ENCODE data around the gene FAM24A. TPM values are rescaled to one million over a fixed set of nuclear protein-coding genes. Genes with fewer than 3 reads are reported as not detected.

FAM24A gene
- total RNA-seq, 1 donor from 2014 or later: not detected

GRCh38 chr10:122954731-122955050 lies 44.3 kb downstream of the FAM24A start:
- DNase-seq (ENCODE audit: extremely low spot score in 2 of 2): no peak
- Histone ChIP-seq H3K36me3 (no peaks in the 10 kb centered on the region), H3K4me3 (peak overlapping the region; percentile 75 to 78), H3K27me3 (no peaks in the 10 kb centered on the region), H3K9me3 (no peaks in the 10 kb centered on the region), H3K4me1 (peaks cover 19% of the 10 kb centered on the region), H3K27ac (no peak overlapping the region)
- intact Hi-C loops (cut with DNase I): no loop called here
- TF ChIP-seq POLR2AphosphoS5 (IDR thresholded peaks at IDR 0.05; ENCODE audit: insufficient read depth in 1 of 2, low read depth in 1 of 2): no peak
- no peak for TF ChIP-seq CTCF (IDR thresholded peaks at IDR 0.05)
- TF ChIP-seq POLR2A (IDR thresholded peaks at IDR 0.05): no peak

GRCh38 chr10:122955892-122956291 lies 45.5 kb downstream of the FAM24A start:
- Histone ChIP-seq H3K27ac (no peak overlapping the region), H3K36me3 (no peaks in the 10 kb centered on the region), H3K27me3 (no peaks in the 10 kb centered on the region), H3K4me1 (peaks cover 19% of the 10 kb centered on the region), H3K9me3 (no peaks in the 10 kb centered on the region), H3K4me3 (no peak overlapping the region)
- TF ChIP-seq POLR2AphosphoS5 (IDR thresholded peaks at IDR 0.05; ENCODE audit: insufficient read depth in 1 of 2, low read depth in 1 of 2): no peak
- no peak for TF ChIP-seq CTCF (IDR thresholded peaks at IDR 0.05)
- no peak for TF ChIP-seq POLR2A (IDR thresholded peaks at IDR 0.05)
- intact Hi-C loops (cut with DNase I): no loop called here
- DNase-seq (ENCODE audit: extremely low spot score in 2 of 2): no peak

GRCh38 chr10:122957474-122957873 lies 47.1 kb downstream of the FAM24A start:
- no peak overlapping the region for H3K27ac ChIP-seq
- peaks cover 14% of the 10 kb centered on the region for H3K4me1 ChIP-seq
- TF ChIP-seq CTCF (IDR thresholded peaks at IDR 0.05) (no peak), POLR2A (IDR thresholded peaks at IDR 0.05) (no peak), POLR2AphosphoS5 (IDR thresholded peaks at IDR 0.05; ENCODE audit: insufficient read depth in 1 of 2, low read depth in 1 of 2) (no peak)
- no peaks in the 10 kb centered on the region for H3K27me3 ChIP-seq
- DNase-seq (ENCODE audit: extremely low spot score in 2 of 2): no peak
- H3K9me3 ChIP-seq: no peaks in the 10 kb centered on the region
- H3K36me3 ChIP-seq: no peaks in the 10 kb centered on the region
- intact Hi-C loops (cut with DNase I): no loop called here
- H3K4me3 ChIP-seq: no peak overlapping the region

- no peak for DNase-seq (ENCODE audit: extremely low spot score in 2 of 2)
- Histone ChIP-seq H3K27ac (no peak overlapping the region), H3K4me3 (no peak overlapping the region), H3K4me1 (no peaks in the 10 kb centered on the region), H3K27me3 (no peaks in the 10 kb centered on the region), H3K36me3 (no peaks in the 10 kb centered on the region), H3K9me3 (peaks cover 2% of the 10 kb centered on the region)
- TF ChIP-seq POLR2A (IDR thresholded peaks at IDR 0.05) (no peak), CTCF (IDR thresholded peaks at IDR 0.05) (no peak), POLR2AphosphoS5 (IDR thresholded peaks at IDR 0.05; ENCODE audit: insufficient read depth in 1 of 2, low read depth in 1 of 2) (no peak)
- intact Hi-C loops (cut with DNase I): no loop called here
Observed at GRCh38 chr10:122962405-122962804, 52.0 kb downstream of the FAM24A start.

Other genes with a start within 250 kb of the FAM24A start
- gene C10orf120, start 210.8 kb upstream of the FAM24A start, total RNA-seq: not detected
- gene CUZD1, start 64.8 kb upstream of the FAM24A start, total RNA-seq: not detected
- gene FAM24B, start 31.0 kb upstream of the FAM24A start, total RNA-seq: not detected
- 5.6 TPM for gene C10orf88, start 43.6 kb downstream of the FAM24A start, total RNA-seq
- 8.6 TPM for gene PSTK, start 69.8 kb downstream of the FAM24A start, total RNA-seq
- 9.6 TPM for gene IKZF5, start 98.2 kb downstream of the FAM24A start, total RNA-seq
- 10.3 TPM for gene ACADSB, start 98.4 kb downstream of the FAM24A start, total RNA-seq
- gene HMX3, start 225.4 kb downstream of the FAM24A start, total RNA-seq: not detected
- not detected for gene HMX2, start 237.5 kb downstream of the FAM24A start, total RNA-seq
- gene BUB3, start 243.8 kb downstream of the FAM24A start, total RNA-seq: 128 TPM